GM23338 (cell line): ENCODE data around the gene FBLN2. TPM values are rescaled to one million over a fixed set of nuclear protein-coding genes. Genes with fewer than 3 reads are reported as not detected.

Source experiments
- ATAC-seq: fragments of 200-7000 bp; cut with Tn5 transposase; 3 replicates; pipeline ENCODE4 v1.9.1; 2020
- DNase-seq: peaks from one replicate; pipeline ENCODE4 v3.0.0-alpha.2; 2015; ENCODE audit warnings: low spot score
- H2AFZ ChIP-seq: fragments of 200-600 bp; sonication (generic); 2 replicates; pipeline ENCODE4 v1.8.0; 2016; ENCODE audit warnings: antibody characterized with exemption, mild to moderate bottlenecking, moderate library complexity
- H3F3A ChIP-seq: fragments of 200-600 bp; sonication (generic); replicated peaks from 2 replicates; pipeline ENCODE4 v1.8.0; 2017; ENCODE audit warnings: antibody characterized with exemption, mixed run types, low read depth
- H3K27ac ChIP-seq: fragments of 200-600 bp; sonication (generic); 2 replicates; pipeline ENCODE4 v1.6.1; 2016; ENCODE audit warnings: low read depth
- H3K27me3 ChIP-seq: fragments of 200-600 bp; sonication (generic); 2 replicates; pipeline ENCODE4 v1.8.0; 2016; ENCODE audit warnings: mild to moderate bottlenecking, mixed run types, moderate library complexity; ENCODE audit not compliant: insufficient read depth
- H3K36me3 ChIP-seq: fragments of 200-600 bp; sonication (generic); 2 replicates; pipeline ENCODE4 v1.8.0; 2016; ENCODE audit warnings: mild to moderate bottlenecking; ENCODE audit not compliant: insufficient read depth
- H3K4me1 ChIP-seq: fragments of 200-600 bp; sonication (generic); 2 replicates; pipeline ENCODE4 v1.8.0; 2016; ENCODE audit warnings: mild to moderate bottlenecking, moderate library complexity; ENCODE audit not compliant: insufficient read depth
- H3K4me2 ChIP-seq: fragments of 200-600 bp; sonication (generic); 2 replicates; pipeline ENCODE4 v1.7.1; 2017; ENCODE audit warnings: mixed run types
- H3K4me3 ChIP-seq: fragments of 200-600 bp; sonication (generic); 2 replicates; pipeline ENCODE4 v1.6.1; 2016; ENCODE audit warnings: mixed run types
- H3K79me2 ChIP-seq: fragments of 200-600 bp; sonication (generic); replicated peaks from 2 replicates; pipeline ENCODE4 v1.8.0; 2017; ENCODE audit warnings: mild to moderate bottlenecking; ENCODE audit not compliant: insufficient read depth
- H3K9me2 ChIP-seq: fragments of 200-600 bp; sonication (generic); 2 replicates; pipeline ENCODE4 v1.8.0; 2017; ENCODE audit not compliant: insufficient read depth
- H4K20me1 ChIP-seq: fragments of 200-600 bp; sonication (generic); replicated peaks from 2 replicates; pipeline ENCODE4 v1.8.0; 2017; ENCODE audit warnings: mild to moderate bottlenecking; ENCODE audit not compliant: insufficient read depth
- H3K27ac Mint-ChIP-seq: 2 replicates; pipeline ENCODE4 v1.8.0; 2020; ENCODE audit warnings: inconsistent platforms, mild to moderate bottlenecking, moderate library complexity, mixed read lengths
- H3K27me3 Mint-ChIP-seq: 3 replicates; pipeline ENCODE4 v1.8.0; 2022; ENCODE audit warnings: low read depth, mild to moderate bottlenecking, moderate library complexity, mixed read lengths, inconsistent platforms; ENCODE audit not compliant: insufficient read depth, poor library complexity
- H3K36me3 Mint-ChIP-seq: 3 replicates; pipeline ENCODE4 v1.8.0; 2021; ENCODE audit warnings: low read depth, mild to moderate bottlenecking, inconsistent platforms, moderate library complexity, mixed read lengths
- H3K4me1 Mint-ChIP-seq: 3 replicates; pipeline ENCODE4 v1.8.0; 2020; ENCODE audit warnings: mild to moderate bottlenecking, inconsistent platforms, mixed read lengths
- H3K4me3 Mint-ChIP-seq: 3 replicates; pipeline ENCODE4 v1.8.0; 2021; ENCODE audit warnings: moderate library complexity, mild to moderate bottlenecking, inconsistent platforms, mixed read lengths
- H3K9me3 Mint-ChIP-seq: 3 replicates; pipeline ENCODE4 v1.8.0; 2020; ENCODE audit warnings: moderate library complexity, mild to moderate bottlenecking, inconsistent platforms, mixed read lengths
- CREB1 ChIP-seq: fragments of 250-450 bp; sonication (Bioruptor Pico); IDR thresholded peaks from 2 replicates; pipeline ENCODE4 v1.5.0; 2020; ENCODE audit warnings: low read depth, mild to moderate bottlenecking, moderate library complexity
- JUNB ChIP-seq: IDR thresholded peaks from one replicate; pipeline ENCODE4 v1.6.1; 2016; ENCODE audit warnings: antibody characterized with exemption; ENCODE audit not compliant: unreplicated experiment
- NANOG ChIP-seq: IDR thresholded peaks from 2 replicates; pipeline ENCODE4 v1.6.1; 2016; ENCODE audit warnings: antibody characterized with exemption, borderline replicate concordance
- polyA plus RNA-seq: library from polyadenylated mRNA; unstranded; fragments of >200 nt; fragmentation: Nextera tagmentation; extraction: Ambion mirVana; gene quantifications from 2 replicates; pipeline ENCODE4 v1.2.1, GENCODE V29; 2016
- total RNA-seq: library from RNA; depleted of rRNA; stranded (reverse); fragments of >200 nt; shearing (Covaris generic); gene quantifications from 2 replicates; pipeline ENCODE4 v1.2.3, GENCODE V29; 2014
- TF ChIP-seq, protein P1 (sequence below): IDR thresholded peaks from one replicate; pipeline ENCODE4 v1.6.1; 2018; ENCODE audit warnings: antibody characterized with exemption; ENCODE audit not compliant: unreplicated experiment
- TF ChIP-seq, protein P2 (sequence below), 2 experiments: fragments of 200-600 bp in 1 of 2; sonication (generic) in 1 of 2; conservative IDR thresholded peaks; 2 replicates each; pipeline versions ENCODE4 v1.5.1 to v1.6.1; 2016 to 2017; ENCODE audit warnings: antibody characterized with exemption in 2 of 2, low read depth in 2 of 2, mild to moderate bottlenecking in 2 of 2, moderate library complexity in 1 of 2
- TF ChIP-seq, protein P3 (sequence below): IDR thresholded peaks from 2 replicates; pipeline ENCODE4 v1.6.1; 2016; ENCODE audit warnings: antibody characterized with exemption

Gene FBLN2
- total and polyA plus RNA-seq, 2 experiments from 2014 or later, result 18.8 to 26.8 TPM

DNA sequence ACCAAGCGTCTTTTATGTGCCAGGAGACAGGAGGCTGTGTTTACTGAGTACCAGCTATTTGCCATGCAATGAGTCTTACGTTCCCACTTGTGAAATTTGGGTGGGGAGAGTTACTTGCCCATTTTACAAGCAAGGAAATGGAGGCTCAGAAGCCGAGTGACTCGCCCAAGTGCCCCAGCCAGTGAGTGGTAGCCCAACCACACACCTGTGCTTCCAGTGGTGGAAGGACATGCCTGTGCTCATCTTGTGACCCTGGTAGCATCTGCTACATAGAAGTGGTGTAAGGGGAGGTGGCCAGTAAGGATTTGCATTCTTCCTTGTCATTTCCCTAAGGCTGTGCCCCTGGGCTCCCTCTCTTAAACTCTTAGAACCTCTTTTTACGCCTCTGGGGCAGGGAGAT, 49.3 kb downstream of the FBLN2 start (continued):
- TF ChIP-seq, protein P1, sequence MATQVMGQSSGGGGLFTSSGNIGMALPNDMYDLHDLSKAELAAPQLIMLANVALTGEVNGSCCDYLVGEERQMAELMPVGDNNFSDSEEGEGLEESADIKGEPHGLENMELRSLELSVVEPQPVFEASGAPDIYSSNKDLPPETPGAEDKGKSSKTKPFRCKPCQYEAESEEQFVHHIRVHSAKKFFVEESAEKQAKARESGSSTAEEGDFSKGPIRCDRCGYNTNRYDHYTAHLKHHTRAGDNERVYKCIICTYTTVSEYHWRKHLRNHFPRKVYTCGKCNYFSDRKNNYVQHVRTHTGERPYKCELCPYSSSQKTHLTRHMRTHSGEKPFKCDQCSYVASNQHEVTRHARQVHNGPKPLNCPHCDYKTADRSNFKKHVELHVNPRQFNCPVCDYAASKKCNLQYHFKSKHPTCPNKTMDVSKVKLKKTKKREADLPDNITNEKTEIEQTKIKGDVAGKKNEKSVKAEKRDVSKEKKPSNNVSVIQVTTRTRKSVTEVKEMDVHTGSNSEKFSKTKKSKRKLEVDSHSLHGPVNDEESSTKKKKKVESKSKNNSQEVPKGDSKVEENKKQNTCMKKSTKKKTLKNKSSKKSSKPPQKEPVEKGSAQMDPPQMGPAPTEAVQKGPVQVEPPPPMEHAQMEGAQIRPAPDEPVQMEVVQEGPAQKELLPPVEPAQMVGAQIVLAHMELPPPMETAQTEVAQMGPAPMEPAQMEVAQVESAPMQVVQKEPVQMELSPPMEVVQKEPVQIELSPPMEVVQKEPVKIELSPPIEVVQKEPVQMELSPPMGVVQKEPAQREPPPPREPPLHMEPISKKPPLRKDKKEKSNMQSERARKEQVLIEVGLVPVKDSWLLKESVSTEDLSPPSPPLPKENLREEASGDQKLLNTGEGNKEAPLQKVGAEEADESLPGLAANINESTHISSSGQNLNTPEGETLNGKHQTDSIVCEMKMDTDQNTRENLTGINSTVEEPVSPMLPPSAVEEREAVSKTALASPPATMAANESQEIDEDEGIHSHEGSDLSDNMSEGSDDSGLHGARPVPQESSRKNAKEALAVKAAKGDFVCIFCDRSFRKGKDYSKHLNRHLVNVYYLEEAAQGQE, result no peak

DNA sequence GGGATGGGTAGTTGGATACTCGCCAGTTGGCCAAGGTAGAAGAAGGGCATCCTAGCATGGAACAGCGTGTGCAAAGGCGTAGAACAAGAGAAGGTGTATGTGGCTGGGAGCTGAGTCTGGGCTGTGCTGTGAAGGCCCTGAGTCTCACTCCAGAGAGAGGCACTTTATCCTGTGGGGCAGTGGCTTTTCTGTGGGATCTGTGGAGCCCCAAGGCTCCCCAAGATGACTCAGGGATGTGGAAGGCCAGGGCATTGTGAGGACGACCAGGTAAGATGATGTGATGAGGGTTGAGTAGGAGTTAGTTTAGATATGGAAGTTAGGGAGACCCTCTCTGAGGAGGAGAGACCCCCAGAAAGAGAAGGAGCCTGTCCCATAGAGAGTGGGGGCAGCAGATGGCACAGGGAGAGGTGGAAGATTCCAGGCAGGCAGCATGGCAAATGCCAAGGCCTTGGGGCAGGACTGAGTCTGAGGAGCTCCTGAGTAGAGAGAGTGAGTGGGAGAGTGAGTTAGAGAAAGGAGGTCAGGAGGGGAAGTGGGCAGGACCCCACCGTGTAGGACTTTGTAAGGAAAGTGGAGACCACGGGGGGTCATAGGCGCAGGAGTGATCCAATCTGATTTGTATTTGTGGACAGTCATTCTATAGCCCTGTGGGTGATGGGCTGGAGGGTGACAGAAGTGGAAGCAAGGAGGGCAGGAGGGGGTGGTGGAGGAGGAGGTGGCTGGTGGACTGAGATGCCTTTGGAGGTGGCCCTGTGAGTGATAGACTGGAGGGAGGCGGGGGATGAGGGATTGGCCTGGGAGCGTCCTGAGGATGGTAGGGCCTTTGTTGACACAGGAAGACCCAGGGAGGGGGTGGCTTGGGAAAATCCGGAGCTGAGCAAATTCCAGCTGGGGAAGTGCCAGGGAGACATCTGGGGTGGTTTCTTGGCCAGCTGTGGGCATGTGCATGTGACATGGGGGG, 50.3 kb downstream of the FBLN2 start:
- Histone ChIP-seq H3K4me2 (no peak overlapping the region), H3K36me3 (no peaks in the 10 kb centered on the region), H3K4me3 (no peak overlapping the region), H3K79me2 (no peaks in the 10 kb centered on the region), H4K20me1 (no peaks in the 10 kb centered on the region), H3K27ac (no peak overlapping the region), H3K9me2 (no peaks in the 10 kb centered on the region), H2AFZ (no peak overlapping the region), H3F3A (no peaks in the 10 kb centered on the region), H3K27me3 (no peaks in the 10 kb centered on the region), H3K4me1 (peaks cover 9% of the 10 kb centered on the region; the same call in 1 of the 2 replicates)
- Mint-ChIP-seq H3K27me3 (peaks cover 10% of the 10 kb centered on the region), H3K4me1 (peaks cover 26% of the 10 kb centered on the region), H3K36me3 (no peaks in the 10 kb centered on the region), H3K27ac (no peak overlapping the region), H3K9me3 (no peaks in the 10 kb centered on the region; the same call in 2 of the 3 replicates), H3K4me3 (no peak overlapping the region; the same call in 2 of the 3 replicates)
- TF ChIP-seq, protein P2, sequence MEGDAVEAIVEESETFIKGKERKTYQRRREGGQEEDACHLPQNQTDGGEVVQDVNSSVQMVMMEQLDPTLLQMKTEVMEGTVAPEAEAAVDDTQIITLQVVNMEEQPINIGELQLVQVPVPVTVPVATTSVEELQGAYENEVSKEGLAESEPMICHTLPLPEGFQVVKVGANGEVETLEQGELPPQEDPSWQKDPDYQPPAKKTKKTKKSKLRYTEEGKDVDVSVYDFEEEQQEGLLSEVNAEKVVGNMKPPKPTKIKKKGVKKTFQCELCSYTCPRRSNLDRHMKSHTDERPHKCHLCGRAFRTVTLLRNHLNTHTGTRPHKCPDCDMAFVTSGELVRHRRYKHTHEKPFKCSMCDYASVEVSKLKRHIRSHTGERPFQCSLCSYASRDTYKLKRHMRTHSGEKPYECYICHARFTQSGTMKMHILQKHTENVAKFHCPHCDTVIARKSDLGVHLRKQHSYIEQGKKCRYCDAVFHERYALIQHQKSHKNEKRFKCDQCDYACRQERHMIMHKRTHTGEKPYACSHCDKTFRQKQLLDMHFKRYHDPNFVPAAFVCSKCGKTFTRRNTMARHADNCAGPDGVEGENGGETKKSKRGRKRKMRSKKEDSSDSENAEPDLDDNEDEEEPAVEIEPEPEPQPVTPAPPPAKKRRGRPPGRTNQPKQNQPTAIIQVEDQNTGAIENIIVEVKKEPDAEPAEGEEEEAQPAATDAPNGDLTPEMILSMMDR (conservative IDR thresholded peaks at IDR 0.05; ENCODE audit: low read depth in 2 of 2), result no peak
- TF ChIP-seq NANOG, result no peak
- TF ChIP-seq CREB1, result no peak
- no peak for TF ChIP-seq JUNB
- TF ChIP-seq, protein P3, sequence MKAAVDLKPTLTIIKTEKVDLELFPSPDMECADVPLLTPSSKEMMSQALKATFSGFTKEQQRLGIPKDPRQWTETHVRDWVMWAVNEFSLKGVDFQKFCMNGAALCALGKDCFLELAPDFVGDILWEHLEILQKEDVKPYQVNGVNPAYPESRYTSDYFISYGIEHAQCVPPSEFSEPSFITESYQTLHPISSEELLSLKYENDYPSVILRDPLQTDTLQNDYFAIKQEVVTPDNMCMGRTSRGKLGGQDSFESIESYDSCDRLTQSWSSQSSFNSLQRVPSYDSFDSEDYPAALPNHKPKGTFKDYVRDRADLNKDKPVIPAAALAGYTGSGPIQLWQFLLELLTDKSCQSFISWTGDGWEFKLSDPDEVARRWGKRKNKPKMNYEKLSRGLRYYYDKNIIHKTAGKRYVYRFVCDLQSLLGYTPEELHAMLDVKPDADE, result no peak
- DNase-seq, result peak; percentile 44
- peak; percentile 36 for ATAC-seq
